Measurements from ENCODE around the gene NDEL1.

The NDEL1 gene

GRCh38 chr17:8430966-8431365 is 4.7 kb upstream of the NDEL1 start:
- Histone ChIP-seq H3K27ac (peak overlapping the region; percentile 44 to 88), H3K4me3 (no peak overlapping the region)
- no peak for TF ChIP-seq CTCF (IDR thresholded peaks at IDR 0.05)
- peak; percentile 93 for DNase-seq (ENCODE audit: low spot score)

GRCh38 chr17:8436169-8436843 is 622 bp downstream of the NDEL1 start:
- Histone ChIP-seq H3K27ac (peak overlapping the region; percentile 99), H3K4me3 (peak overlapping the region; percentile 91)
- peak; percentile 89 for DNase-seq (ENCODE audit: low spot score)
- TF ChIP-seq CTCF (IDR thresholded peaks at IDR 0.05) = no peak

GRCh38 chr17:8436844-8437171 is 1.1 kb downstream of the NDEL1 start:
- DNase-seq (ENCODE audit: low spot score) = no peak
- no peak for TF ChIP-seq CTCF (IDR thresholded peaks at IDR 0.05)
- peak overlapping the region; percentile 99 for H3K27ac ChIP-seq

GRCh38 chr17:8438441-8438840 is 2.8 kb downstream of the NDEL1 start:
- no peak overlapping the region for H3K27ac ChIP-seq
- no peak overlapping the region for H3K4me3 ChIP-seq
- no peak for TF ChIP-seq CTCF (IDR thresholded peaks at IDR 0.05)

More at GRCh38 chr17:8436844-8437171, 1.1 kb downstream of the NDEL1 start:
- peak overlapping the region; percentile 91 for H3K4me3 ChIP-seq

GRCh38 chr17:8439681-8440080 is 4.0 kb downstream of the NDEL1 start:
- no peak for TF ChIP-seq CTCF (IDR thresholded peaks at IDR 0.05)
- no peak overlapping the region for H3K4me3 ChIP-seq
- no peak overlapping the region for H3K27ac ChIP-seq
- DNase-seq (ENCODE audit: low spot score) = no peak

More at GRCh38 chr17:8438441-8438840, 2.8 kb downstream of the NDEL1 start:
- no peak for DNase-seq (ENCODE audit: low spot score)

GRCh38 chr17:8441690-8442089 is 6.0 kb downstream of the NDEL1 start:
- H3K27ac ChIP-seq = no peak overlapping the region
- no peak for DNase-seq (ENCODE audit: low spot score)
- no peak overlapping the region for H3K4me3 ChIP-seq
- no peak for TF ChIP-seq CTCF (IDR thresholded peaks at IDR 0.05)

- no peak for DNase-seq (ENCODE audit: low spot score)
- Histone ChIP-seq H3K27ac (no peak overlapping the region), H3K4me3 (no peak overlapping the region)
- TF ChIP-seq CTCF (IDR thresholded peaks at IDR 0.05) = no peak
These were observed 6.6 kb downstream of the NDEL1 start for GRCh38 chr17:8442310-8442709.
